Mesodermal cell (in vitro differentiated cells): ENCODE data around the gene DNAH6. TPM values are rescaled to one million over a fixed set of nuclear protein-coding genes. Genes with fewer than 3 reads are reported as not detected.
"Not testable (repeated sequence)": the region's sequence is repeated elsewhere in the genome, so short reads cannot be mapped to it uniquely, and the experiment has no call there.

ENCODE experiments used
- H3K27ac ChIP-seq: 2 replicates; pipeline ENCODE4 v1.7.0; 2013; ENCODE audit warnings: mild to moderate bottlenecking, low read depth, low read length, moderate library complexity; ENCODE audit not compliant: severe bottlenecking
- H3K36me3 ChIP-seq: 2 replicates; pipeline ENCODE4 v1.7.1; 2013; ENCODE audit warnings: mild to moderate bottlenecking, low read length, moderate library complexity; ENCODE audit not compliant: control insufficient read depth, insufficient read depth
- H3K4me1 ChIP-seq: one replicate; pipeline ENCODE4 v1.7.1; 2013; ENCODE audit warnings: mild to moderate bottlenecking, low read length; ENCODE audit not compliant: insufficient read depth, control insufficient read depth, poor library complexity, severe bottlenecking
- H3K4me3 ChIP-seq: 2 replicates; pipeline ENCODE4 v1.7.0; 2013; ENCODE audit warnings: low read length, control low read depth, mild to moderate bottlenecking; ENCODE audit not compliant: insufficient read depth, poor library complexity, severe bottlenecking; ENCODE audit errors: extremely low read depth
- H3K9me3 ChIP-seq: 2 replicates; pipeline ENCODE4 v1.7.1; 2013; ENCODE audit warnings: mild to moderate bottlenecking, low read length, moderate library complexity; ENCODE audit not compliant: control insufficient read depth
- WGBS, 2 experiments: methylation state at CpG; one replicate each; pipeline ENCODE4 v1.1.5; 2013; ENCODE audit warnings: missing lambda C conversion rate in 2 of 2; ENCODE audit not compliant: insufficient coverage in 2 of 2; 5-methylcytosine and 5-hydroxymethylcytosine counted together
- polyA plus RNA-seq, 2 experiments: library from polyadenylated mRNA; stranded (reverse); fragments of 50-300 nt; gene quantifications; one replicate each; pipeline ENCODE4 v1.2.3, GENCODE V29; 2013

The DNAH6 gene
- 0.29 TPM for polyA plus RNA-seq (2013, experiment 1 of 2)
- polyA plus RNA-seq (2013, experiment 2 of 2), result 0.40 TPM

DNA sequence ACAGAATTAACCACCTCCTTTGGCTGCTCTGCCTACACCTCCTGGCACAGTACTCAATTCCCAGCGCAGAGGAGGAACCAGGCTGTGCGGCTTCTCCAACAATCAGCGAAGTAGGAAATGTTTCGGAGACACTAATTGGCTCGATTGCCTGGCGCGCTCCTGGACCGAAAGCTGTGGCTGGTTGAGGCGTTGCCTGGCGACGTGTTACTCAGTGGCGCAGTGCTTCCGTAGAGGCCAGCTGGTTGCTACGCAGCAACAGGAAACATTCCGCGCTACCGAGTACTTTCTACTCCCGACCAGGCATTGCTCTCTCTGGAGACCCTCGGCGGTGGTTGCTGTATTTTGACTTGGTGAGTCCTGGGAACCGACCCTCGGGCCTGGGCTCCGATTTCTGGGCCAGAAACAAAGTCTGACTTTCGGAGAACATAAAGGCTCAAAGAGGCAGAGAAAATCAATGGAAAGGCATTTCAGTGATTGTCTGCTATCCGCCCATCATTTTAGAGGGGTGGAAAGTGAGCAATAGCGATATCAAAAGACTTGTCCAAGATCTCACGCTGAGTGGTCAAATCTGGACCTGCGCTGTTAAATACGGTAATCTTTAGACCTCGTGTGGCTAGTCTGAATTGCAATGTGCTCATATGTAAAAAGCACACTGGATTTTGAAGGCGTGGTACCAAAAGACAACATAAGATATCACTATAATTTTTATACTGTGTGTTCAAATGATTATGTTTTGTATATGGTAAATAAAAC is at the start of gene DNAH6:
Gene DNAH6 (plus strand): TSS at position 265 of the 753 bp plus-strand sequence. CDS start 1,329 bp downstream, outside the sequence.
- Histone ChIP-seq H3K4me3 (peak within 1 kb of the TSS; percentile 21), H3K27ac (peak within 1 kb of the TSS; percentile 50), H3K4me1 (no peaks in the 10 kb centered on the region), H3K9me3 (no peaks in the 10 kb centered on the region), H3K36me3 (no peaks in the 10 kb centered on the region)
- 17 to 22% methylated on average over 25 to 29 of the region's 31 CpGs for WGBS, 2 experiments

DNA sequence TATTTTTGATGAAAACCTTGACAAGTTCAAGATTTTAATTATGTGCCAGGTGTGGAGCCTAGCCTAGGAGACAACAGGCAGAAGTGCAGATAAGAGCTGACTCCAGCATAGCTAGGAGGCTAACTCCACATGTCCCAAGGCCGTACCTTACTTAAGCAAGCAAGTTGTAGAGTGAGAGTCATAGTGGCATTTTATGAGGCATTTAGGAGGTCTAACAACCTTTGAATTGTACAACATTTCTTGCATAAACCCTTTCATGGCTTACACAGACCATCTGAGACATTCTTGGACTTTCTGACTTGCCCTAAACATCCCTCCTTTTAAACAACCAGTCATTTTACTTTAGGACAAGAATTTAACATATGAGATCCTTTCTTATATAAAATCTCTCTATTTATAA is 48.9 kb upstream of the DNAH6 start:
- Histone ChIP-seq H3K36me3 (no peaks in the 10 kb centered on the region), H3K27ac (no peak overlapping the region), H3K9me3 (peaks cover 30% of the 10 kb centered on the region), H3K4me3 (no peak overlapping the region), H3K4me1 (no peaks in the 10 kb centered on the region)
- WGBS, 2 experiments, result no CpG with 5 or more reads among the region's 1 CpG

DNA sequence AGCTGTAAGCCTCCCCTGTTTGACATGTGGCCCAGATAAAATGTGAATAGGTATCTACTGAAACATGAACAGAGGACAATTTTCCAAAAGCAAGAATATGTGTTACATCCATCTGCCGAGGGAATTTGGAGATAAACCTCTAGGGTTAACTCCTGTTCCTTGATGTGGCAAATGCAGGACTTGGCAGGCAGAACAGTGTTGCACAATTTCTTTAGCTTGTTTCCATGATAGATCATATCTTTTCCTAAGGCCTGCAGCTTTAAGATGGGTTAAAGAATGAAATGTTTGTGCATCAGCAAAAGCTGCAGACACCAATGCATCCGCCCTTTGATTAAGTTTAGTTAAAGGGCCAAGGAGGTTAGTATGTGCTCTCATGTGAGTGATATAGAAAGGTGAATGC is 43.9 kb upstream of the DNAH6 start:
- not testable (repeated sequence) for H3K36me3 ChIP-seq, H3K27ac ChIP-seq, H3K4me1 ChIP-seq, H3K4me3 ChIP-seq
- 77 to 86% methylated on average over 2 of the region's 2 CpGs for WGBS, 2 experiments
- peaks cover 43% of the 10 kb centered on the region for H3K9me3 ChIP-seq

GRCh38 chr2:84472856-84473565 is 43.3 kb upstream of the DNAH6 start:
- H3K9me3 ChIP-seq, result peaks cover 48% of the 10 kb centered on the region
- no peaks in the 10 kb centered on the region for H3K36me3 ChIP-seq
- H3K4me1 ChIP-seq, result no peaks in the 10 kb centered on the region
- no peak overlapping the region for H3K4me3 ChIP-seq
- 76 to 100% methylated on average over 2 to 3 of the region's 6 CpGs for WGBS, 2 experiments
- H3K27ac ChIP-seq, result no peak overlapping the region

- Histone ChIP-seq H3K4me3 (no peak overlapping the region), H3K27ac (no peak overlapping the region), H3K9me3 (peaks cover 48% of the 10 kb centered on the region), H3K36me3 (no peaks in the 10 kb centered on the region), H3K4me1 (no peaks in the 10 kb centered on the region)
- WGBS, 2 experiments, result 92 to 93% methylated on average over 3 of the region's 4 CpGs
These were observed 42.1 kb upstream of the DNAH6 start for GRCh38 chr2:84474176-84474575.

- H3K4me3 ChIP-seq, result no peak overlapping the region
- peaks cover 12% of the 10 kb centered on the region for H3K4me1 ChIP-seq
- no peak overlapping the region for H3K27ac ChIP-seq
- peaks cover 30% of the 10 kb centered on the region for H3K9me3 ChIP-seq
- no peaks in the 10 kb centered on the region for H3K36me3 ChIP-seq
- no CpG with 5 or more reads among the region's 1 CpG for WGBS, 2 experiments
These were observed 38.4 kb upstream of the DNAH6 start for GRCh38 chr2:84477886-84478285.

- Histone ChIP-seq H3K4me3 (no peak overlapping the region), H3K27ac (no peak overlapping the region), H3K36me3 (no peaks in the 10 kb centered on the region), H3K4me1 (peaks cover 12% of the 10 kb centered on the region), H3K9me3 (peaks cover 29% of the 10 kb centered on the region)
- 66 to 81% methylated on average over 2 to 3 of the region's 3 CpGs for WGBS, 2 experiments
These were observed 37.4 kb upstream of the DNAH6 start for GRCh38 chr2:84478867-84479266.

- no peak overlapping the region for H3K4me3 ChIP-seq
- 68 to 95% methylated on average over 4 to 5 of the region's 5 CpGs for WGBS, 2 experiments
- H3K27ac ChIP-seq, result no peak overlapping the region
- H3K9me3 ChIP-seq, result peaks cover 20% of the 10 kb centered on the region
- no peaks in the 10 kb centered on the region for H3K36me3 ChIP-seq
- peaks cover 12% of the 10 kb centered on the region for H3K4me1 ChIP-seq
These were observed 34.6 kb upstream of the DNAH6 start for GRCh38 chr2:84481702-84482101.

DNA sequence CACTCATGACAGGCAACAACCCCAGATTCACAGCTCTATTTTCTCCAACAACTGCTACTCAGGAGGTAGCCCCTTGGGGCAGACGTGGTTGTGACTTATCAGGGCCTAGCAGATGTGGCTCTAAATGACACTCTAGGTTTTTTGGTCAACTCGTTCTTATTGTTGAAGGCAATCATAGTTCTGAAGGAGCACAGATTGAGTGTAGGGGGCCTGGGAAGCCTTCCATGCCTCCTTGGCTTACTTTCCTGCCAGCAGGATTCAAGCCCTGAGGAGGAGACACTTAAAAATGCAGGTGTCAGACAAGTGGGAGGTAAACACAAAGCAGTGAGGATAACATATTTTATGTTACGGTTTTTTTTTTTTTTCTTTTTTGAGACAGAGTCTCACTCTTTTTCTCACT is 33.7 kb upstream of the DNAH6 start:
- H3K4me3 ChIP-seq, result no peak overlapping the region
- WGBS, 2 experiments, result 78 to 100% methylated on average over 1 of the region's 3 CpGs

DNA sequence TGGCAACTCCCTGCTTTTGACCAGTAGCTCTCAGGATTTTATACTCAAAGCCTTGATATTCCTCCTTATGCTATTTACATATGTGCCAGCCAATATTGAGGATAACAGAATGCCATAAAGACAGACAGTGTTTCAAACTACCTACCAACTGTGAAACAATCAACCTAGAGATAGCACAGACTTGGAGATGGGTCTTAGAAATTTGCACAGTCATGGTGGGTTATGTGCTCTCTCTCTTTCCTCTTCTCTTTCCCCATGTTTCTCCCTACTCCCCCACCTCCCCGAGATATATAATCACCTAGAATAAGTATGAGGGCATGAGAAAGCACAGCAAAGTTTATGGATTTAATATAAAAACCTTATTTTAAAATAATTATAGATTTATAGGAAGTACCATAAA is 33.0 kb upstream of the DNAH6 start:
- WGBS, 2 experiments, result no CpG with 5 or more reads among the region's 1 CpG
- H3K4me3 ChIP-seq, result no peak overlapping the region
- no peaks in the 10 kb centered on the region for H3K36me3 ChIP-seq
- H3K4me1 ChIP-seq, result peaks cover 12% of the 10 kb centered on the region
- peaks cover 5% of the 10 kb centered on the region for H3K9me3 ChIP-seq
- no peak overlapping the region for H3K27ac ChIP-seq

More for the DNA sequence above, 33.7 kb upstream of the DNAH6 start:
- peaks cover 12% of the 10 kb centered on the region for H3K9me3 ChIP-seq
- H3K27ac ChIP-seq, result no peak overlapping the region
- peaks cover 12% of the 10 kb centered on the region for H3K4me1 ChIP-seq
- H3K36me3 ChIP-seq, result no peaks in the 10 kb centered on the region
